ENCODE results near the gene CCDC184.
A peak's percentile ranks its signal among the peaks of the same experiment; 100 is the strongest.

The CCDC184 gene

GRCh38 chr12:48189331-48190125, 6.1 kb downstream of the CCDC184 start:
- Histone ChIP-seq H3K27me3 (ENCODE audit: control insufficient read depth, insufficient read depth, low read length) (no peaks in the 10 kb centered on the region), H3K79me2 (no peaks in the 10 kb centered on the region), H3K9me3 (ENCODE audit: control insufficient read depth, low read length) (no peaks in the 10 kb centered on the region), H3K9ac (no peak overlapping the region), H3K4me1 (peaks cover 7% of the 10 kb centered on the region), H3K4me3 (ENCODE audit: low read depth, low read length) (no peak overlapping the region), H2AFZ (no peak overlapping the region), H3K27ac (no peak overlapping the region), H3K4me2 (ENCODE audit: low read length) (no peak overlapping the region), H3K36me3 (ENCODE audit: control insufficient read depth, insufficient read depth, low read length) (no peaks in the 10 kb centered on the region)
- TF ChIP-seq CTCF (IDR thresholded peaks at IDR 0.05) = peak; percentile 94

GRCh38 chr12:48191096-48191495, 7.7 kb downstream of the CCDC184 start:
- Histone ChIP-seq H3K4me3 (ENCODE audit: low read depth, low read length) (no peak overlapping the region), H2AFZ (no peak overlapping the region), H3K27me3 (ENCODE audit: control insufficient read depth, insufficient read depth, low read length) (no peaks in the 10 kb centered on the region), H3K9ac (no peak overlapping the region), H3K27ac (no peak overlapping the region), H3K4me2 (ENCODE audit: low read length) (no peak overlapping the region), H3K36me3 (ENCODE audit: control insufficient read depth, insufficient read depth, low read length) (no peaks in the 10 kb centered on the region), H3K9me3 (ENCODE audit: control insufficient read depth, low read length) (no peaks in the 10 kb centered on the region), H3K79me2 (no peaks in the 10 kb centered on the region), H3K4me1 (no peaks in the 10 kb centered on the region)
- no peak for TF ChIP-seq CTCF (IDR thresholded peaks at IDR 0.05)

GRCh38 chr12:48192861-48193260, 9.4 kb downstream of the CCDC184 start:
- Histone ChIP-seq H3K9me3 (ENCODE audit: control insufficient read depth, low read length) (no peaks in the 10 kb centered on the region), H3K27me3 (ENCODE audit: control insufficient read depth, insufficient read depth, low read length) (no peaks in the 10 kb centered on the region), H3K36me3 (ENCODE audit: control insufficient read depth, insufficient read depth, low read length) (no peaks in the 10 kb centered on the region), H3K27ac (no peak overlapping the region), H3K4me2 (ENCODE audit: low read length) (no peak overlapping the region), H3K9ac (no peak overlapping the region), H3K79me2 (no peaks in the 10 kb centered on the region), H3K4me3 (ENCODE audit: low read depth, low read length) (no peak overlapping the region), H2AFZ (no peak overlapping the region), H3K4me1 (peaks cover 8% of the 10 kb centered on the region)
- no peak for TF ChIP-seq CTCF (IDR thresholded peaks at IDR 0.05)

GRCh38 chr12:48193623-48194022, 10.2 kb downstream of the CCDC184 start:
- peaks cover 8% of the 10 kb centered on the region for H3K4me1 ChIP-seq
- H3K9me3 ChIP-seq (ENCODE audit: control insufficient read depth, low read length) = no peaks in the 10 kb centered on the region
- H3K27me3 ChIP-seq (ENCODE audit: control insufficient read depth, insufficient read depth, low read length) = no peaks in the 10 kb centered on the region
- H3K27ac ChIP-seq = no peak overlapping the region
- H2AFZ ChIP-seq = no peak overlapping the region
- TF ChIP-seq CTCF (IDR thresholded peaks at IDR 0.05) = no peak
- no peak overlapping the region for H3K4me2 ChIP-seq (ENCODE audit: low read length)
- H3K36me3 ChIP-seq (ENCODE audit: control insufficient read depth, insufficient read depth, low read length) = no peaks in the 10 kb centered on the region
- H3K4me3 ChIP-seq (ENCODE audit: low read depth, low read length) = no peak overlapping the region
- no peaks in the 10 kb centered on the region for H3K79me2 ChIP-seq
- no peak overlapping the region for H3K9ac ChIP-seq

- Histone ChIP-seq H3K4me2 (ENCODE audit: low read length) (no peak overlapping the region), H3K27ac (no peak overlapping the region), H3K27me3 (ENCODE audit: control insufficient read depth, insufficient read depth, low read length) (no peaks in the 10 kb centered on the region), H3K9ac (no peak overlapping the region), H3K4me3 (ENCODE audit: low read depth, low read length) (no peak overlapping the region), H3K79me2 (no peaks in the 10 kb centered on the region), H3K9me3 (ENCODE audit: control insufficient read depth, low read length) (no peaks in the 10 kb centered on the region), H2AFZ (no peak overlapping the region), H3K4me1 (peaks cover 15% of the 10 kb centered on the region), H3K36me3 (ENCODE audit: control insufficient read depth, insufficient read depth, low read length) (no peaks in the 10 kb centered on the region)
- TF ChIP-seq CTCF (IDR thresholded peaks at IDR 0.05) = no peak
Observed at GRCh38 chr12:48194799-48195201, 11.4 kb downstream of the CCDC184 start.
